ENCODE measurements around the gene DDX49.

Gene DDX49

GRCh38 chr19:18919086-18919899, at the start of gene DDX49, which contains the start of gene COPE:
Gene DDX49 (plus strand): TSS chr19:18919715. CDS start chr19:18919742, 27 bp downstream.
Gene COPE (minus strand): TSS chr19:18919387. CDS start chr19:18919348, 39 bp downstream.
- peak; percentile 99 for DNase-seq

- DNase-seq, result no peak
These were observed 49.6 kb upstream of the DDX49 start for GRCh38 chr19:18869781-18870530.

GRCh38 chr19:18870531-18871172, 48.9 kb upstream of the DDX49 start:
- DNase-seq, result no peak

- no peak for DNase-seq
These were observed 48.0 kb upstream of the DDX49 start for GRCh38 chr19:18871543-18871942.

- no peak for DNase-seq
These were observed 43.8 kb upstream of the DDX49 start for GRCh38 chr19:18875726-18876125.

GRCh38 chr19:18876865-18877264, 42.6 kb upstream of the DDX49 start:
- no peak for DNase-seq

GRCh38 chr19:18878058-18878797, 41.3 kb upstream of the DDX49 start:
- DNase-seq, result no peak

GRCh38 chr19:18878858-18879578, 40.5 kb upstream of the DDX49 start:
- no peak for DNase-seq

GRCh38 chr19:18879579-18880373, 39.7 kb upstream of the DDX49 start:
- DNase-seq, result no peak

- no peak for DNase-seq
These were observed 38.0 kb upstream of the DDX49 start for GRCh38 chr19:18881491-18881890.

GRCh38 chr19:18883526-18884304, 35.8 kb upstream of the DDX49 start:
- no peak for DNase-seq

GRCh38 chr19:18886972-18887371, 32.5 kb upstream of the DDX49 start:
- no peak for DNase-seq

- DNase-seq, result no peak
These were observed 29.4 kb upstream of the DDX49 start for GRCh38 chr19:18889949-18890745.

- no peak for DNase-seq
These were observed 25.8 kb upstream of the DDX49 start for GRCh38 chr19:18893587-18894253.

- DNase-seq, result no peak
These were observed 25.1 kb upstream of the DDX49 start for GRCh38 chr19:18894254-18895037.

GRCh38 chr19:18895038-18895823, 24.3 kb upstream of the DDX49 start:
- no peak for DNase-seq

- no peak for DNase-seq
These were observed 23.6 kb upstream of the DDX49 start, which contains the start of gene CERS1 for GRCh38 chr19:18895824-18896341. Gene CERS1 (minus strand): TSS chr19:18896158. CDS start chr19:18896072, 86 bp downstream.
